ENCODE data around the gene PFKM.
A peak's percentile ranks its signal among the peaks of the same experiment; 100 is the strongest.

Gene PFKM

DNA sequence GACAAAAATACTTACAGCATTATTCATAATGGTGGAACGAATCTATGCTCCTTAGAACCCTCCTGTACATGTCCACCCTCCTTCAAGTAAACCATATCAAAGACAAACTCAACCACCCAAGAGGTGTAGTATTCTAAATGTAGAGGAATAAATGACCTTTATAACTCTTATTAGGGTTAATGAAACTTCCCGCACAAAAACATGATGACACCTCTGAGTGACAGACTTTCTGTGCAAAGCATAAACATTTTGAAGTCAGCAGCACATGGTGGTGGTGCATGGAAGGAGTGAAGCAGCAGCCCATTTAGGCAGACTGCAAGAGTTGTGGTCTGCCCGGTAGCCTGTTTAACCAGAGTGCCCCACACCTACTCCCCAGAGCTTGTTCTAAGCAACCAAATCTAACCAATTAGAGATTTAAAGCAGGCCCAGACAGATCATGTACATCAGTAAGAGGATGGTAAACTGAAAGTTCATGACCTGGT lies 38.8 kb downstream of the PFKM start:
- DNase-seq = no peak

DNA sequence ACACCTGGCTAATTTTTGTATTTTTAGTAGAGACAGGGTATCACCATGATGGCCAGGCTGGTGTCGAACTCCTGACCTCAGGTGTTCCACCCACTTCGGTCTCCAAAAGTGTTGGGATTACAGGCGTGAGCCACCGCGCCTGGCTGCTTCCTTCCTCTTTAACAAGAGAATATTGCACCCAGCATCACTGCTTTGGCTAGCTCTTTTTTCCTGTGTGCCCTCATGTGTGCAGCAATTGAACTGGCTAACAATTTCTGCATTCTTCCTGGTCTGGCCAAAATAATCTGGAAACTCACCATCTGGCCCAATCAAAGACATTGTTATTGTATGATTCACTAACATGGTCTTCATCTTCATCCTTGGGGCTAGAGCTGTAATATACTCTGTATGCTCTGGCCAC lies 40.9 kb downstream of the PFKM start:
- no peak for DNase-seq

GRCh38 chr12:48160807-48161206 lies 41.6 kb downstream of the PFKM start:
- no peak for DNase-seq

DNA sequence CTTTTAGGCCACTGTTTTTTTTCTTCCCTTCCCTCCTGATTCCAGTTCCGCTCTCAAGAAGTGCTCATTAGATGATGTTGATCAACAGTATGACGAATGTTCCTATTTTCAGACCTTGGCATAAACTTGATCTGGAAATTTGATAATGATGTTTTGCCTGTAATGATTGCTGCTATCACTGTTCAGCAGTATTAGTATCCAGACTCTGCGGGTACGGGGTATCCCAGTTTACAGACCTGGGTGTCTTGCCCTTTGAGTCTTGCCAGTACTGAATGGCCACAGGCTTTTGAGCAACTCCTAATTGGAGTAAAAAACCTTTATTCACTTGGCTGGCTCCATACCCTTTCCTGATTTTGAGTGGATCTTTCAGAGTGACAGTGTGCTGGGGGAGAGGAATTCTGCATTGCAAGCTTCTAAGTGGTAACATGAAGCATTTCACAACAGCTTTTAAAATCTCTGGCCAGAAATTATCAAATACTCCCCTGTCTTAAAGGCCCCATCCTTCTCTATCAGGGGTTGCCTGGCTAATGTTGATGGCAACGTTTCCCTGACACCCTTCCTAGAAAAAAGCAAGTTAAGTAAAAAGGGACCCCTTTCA lies 44.1 kb downstream of the PFKM start:
- no peak for DNase-seq

GRCh38 chr12:48164451-48164850 lies 45.3 kb downstream of the PFKM start:
- no peak for DNase-seq

GRCh38 chr12:48165089-48165981 lies 46.2 kb downstream of the PFKM start:
- peak; percentile 37 for DNase-seq

DNA sequence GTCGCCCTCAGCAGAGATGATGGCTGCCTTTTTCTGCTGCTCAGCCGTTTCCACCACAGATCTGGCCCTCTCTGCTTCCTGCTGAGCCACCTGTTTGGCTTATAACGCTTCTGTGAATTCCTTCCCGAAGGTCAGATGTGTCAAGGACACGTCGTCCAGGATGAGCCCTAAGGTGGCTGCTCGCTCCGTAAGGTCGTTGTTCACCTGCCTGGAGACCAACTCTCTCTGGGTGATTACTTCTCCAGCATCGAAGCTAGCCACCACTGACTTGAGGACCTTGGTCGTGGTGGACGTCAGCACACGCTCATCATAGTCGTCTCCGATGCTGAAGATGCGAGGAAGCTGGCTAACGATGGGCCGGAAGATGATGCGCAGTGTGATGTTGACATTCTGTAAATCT lies 49.8 kb downstream of the PFKM start:
- no peak for DNase-seq

GRCh38 chr12:48175613-48176416 lies 56.7 kb downstream of the PFKM start:
- DNase-seq = no peak

GRCh38 chr12:48176417-48176751 lies 57.2 kb downstream of the PFKM start:
- no peak for DNase-seq

DNA sequence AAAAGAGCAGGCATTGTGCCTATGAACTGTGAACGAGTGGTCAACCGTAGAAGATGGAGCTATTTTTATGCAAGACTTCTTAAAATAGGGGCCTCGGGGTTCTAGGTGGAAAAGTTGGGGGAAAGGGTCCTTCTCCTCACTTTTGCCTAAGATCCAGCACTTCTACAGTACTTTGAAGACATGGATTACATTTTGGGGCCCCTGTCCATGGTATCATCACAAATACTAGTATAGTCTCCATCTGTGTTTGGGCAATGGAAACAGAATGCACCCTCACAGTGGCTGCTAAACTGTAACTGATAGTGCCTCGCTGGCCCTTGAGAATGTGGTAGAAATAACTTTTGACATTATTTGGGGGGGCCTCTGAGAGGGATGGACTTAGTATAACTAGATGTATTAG lies 58.8 kb downstream of the PFKM start:
- DNase-seq = no peak

DNA sequence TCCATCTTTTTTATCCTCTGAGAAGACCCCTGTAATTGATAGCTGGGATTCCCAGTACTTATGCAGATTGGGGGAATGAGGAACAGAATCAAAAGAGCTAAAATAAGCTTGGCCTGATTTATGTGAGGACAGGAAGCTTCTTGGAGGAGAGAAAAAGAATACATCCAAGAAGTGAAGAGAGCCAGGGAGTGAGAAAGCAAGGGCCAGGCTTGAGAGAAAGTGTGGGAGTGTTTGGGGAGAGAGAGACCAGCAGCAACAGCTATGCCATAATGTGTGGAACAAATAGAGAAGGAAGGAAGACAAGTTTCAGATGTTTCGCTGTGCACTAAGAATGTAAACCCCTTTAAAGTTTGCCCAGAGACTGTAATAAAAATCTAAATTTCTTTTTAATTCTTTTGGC lies 60.3 kb downstream of the PFKM start:
- DNase-seq = no peak

DNA sequence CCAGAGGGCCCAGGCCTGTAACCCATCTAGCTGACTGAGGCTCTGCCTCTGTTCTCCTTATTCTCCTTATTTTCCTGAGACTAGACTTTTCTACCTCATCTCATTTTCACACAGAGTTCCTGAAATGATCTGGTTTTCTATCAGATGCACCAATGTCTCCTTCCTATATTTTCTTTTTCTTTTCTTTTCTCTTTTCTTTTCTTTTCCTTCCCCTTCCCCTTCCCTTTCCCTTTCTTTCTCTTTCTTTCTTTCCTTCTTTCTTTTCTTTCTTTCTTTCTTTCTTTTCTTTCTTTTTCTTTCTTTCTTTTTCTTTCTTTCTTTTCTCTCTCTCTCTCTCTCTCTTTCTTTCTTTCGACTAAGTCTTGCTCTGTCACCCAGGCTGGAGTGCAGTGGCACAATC lies 61.3 kb downstream of the PFKM start:
- DNase-seq = no peak

DNA sequence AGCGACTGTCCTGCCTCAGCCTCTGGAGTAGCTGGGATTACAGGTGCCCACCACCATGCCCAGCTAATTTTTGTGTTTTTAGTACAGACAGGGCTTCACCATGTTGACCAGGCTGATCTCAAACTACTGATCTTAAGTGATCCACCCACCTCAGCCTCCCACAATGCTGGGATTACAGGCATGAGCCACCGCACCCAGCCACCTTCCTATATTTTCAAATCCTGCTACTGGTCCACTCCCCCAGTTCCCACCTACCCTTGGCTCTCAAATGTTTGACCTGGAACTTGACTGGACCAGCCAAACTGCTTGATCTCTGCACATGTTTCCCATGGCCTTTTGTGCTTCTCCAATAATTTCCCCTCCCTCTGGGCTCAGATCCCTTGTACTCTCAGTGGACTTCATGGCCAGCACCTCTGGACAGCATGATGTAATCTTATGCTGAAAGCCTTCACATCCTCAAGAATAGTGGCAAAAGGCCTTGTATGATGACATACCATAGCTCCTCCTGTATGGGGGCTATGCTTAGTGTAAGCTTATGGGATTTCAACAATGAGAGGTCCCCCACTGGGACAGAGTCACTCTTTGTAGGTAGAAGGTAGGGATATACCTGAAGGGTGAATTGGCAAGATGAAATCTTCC lies 61.8 kb downstream of the PFKM start:
- DNase-seq = no peak

- no peak for DNase-seq
Measured at GRCh38 chr12:48182631-48183030, 63.5 kb downstream of the PFKM start.

GRCh38 chr12:48183091-48183875 lies 64.1 kb downstream of the PFKM start, which contains the start of gene CCDC184:
TSS of gene CCDC184 (plus strand) at chr12:48183644. CDS start at chr12:48184123, 479 bp downstream.
- DNase-seq = peak; percentile 66

DNA sequence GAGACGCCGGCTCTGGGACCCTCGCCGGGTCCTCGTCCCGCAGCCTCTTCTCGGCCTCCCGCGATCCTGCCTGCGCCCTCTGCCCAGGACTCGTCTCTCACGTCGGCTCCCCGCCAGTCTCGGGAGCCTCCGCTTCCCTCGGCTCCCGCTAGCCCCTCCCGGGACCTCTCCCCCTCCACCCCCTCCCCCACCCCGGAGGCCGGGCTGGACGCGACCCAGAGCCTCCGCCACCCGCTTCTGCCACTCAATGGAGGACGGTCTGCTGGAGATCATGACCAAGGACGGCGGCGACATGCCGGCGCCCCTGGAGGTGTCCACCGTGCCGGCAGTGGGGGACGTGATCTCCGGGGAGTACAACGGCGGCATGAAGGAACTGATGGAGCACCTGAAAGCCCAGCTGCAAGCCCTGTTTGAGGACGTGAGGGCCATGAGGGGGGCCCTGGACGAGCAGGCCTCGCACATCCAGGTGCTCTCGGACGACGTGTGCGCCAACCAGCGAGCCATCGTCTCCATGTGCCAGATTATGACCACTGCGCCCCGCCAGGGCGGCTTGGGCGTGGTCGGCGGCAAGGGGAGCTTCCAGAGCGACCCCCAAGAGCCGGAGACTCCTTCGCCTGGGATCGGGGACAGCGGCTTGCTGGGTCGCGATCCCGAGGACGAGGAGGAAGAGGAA lies 64.8 kb downstream of the PFKM start:
- DNase-seq = peak; percentile 9

DNA sequence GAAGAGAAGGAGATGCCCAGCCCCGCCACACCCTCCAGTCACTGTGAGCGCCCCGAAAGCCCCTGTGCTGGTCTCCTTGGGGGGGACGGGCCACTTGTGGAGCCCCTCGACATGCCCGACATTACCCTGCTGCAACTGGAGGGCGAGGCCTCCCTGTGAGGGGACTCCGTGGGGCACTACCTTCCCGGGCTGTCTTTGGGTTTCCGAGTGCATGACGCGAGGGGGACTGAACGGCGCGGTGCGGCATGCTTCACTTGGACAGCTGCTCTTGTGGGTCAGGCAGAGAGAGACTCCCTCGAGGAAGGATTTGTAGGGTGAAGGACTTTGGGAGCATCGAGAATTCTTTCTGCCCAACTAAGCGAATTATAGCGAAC lies 65.4 kb downstream of the PFKM start:
- DNase-seq = no peak

DNA sequence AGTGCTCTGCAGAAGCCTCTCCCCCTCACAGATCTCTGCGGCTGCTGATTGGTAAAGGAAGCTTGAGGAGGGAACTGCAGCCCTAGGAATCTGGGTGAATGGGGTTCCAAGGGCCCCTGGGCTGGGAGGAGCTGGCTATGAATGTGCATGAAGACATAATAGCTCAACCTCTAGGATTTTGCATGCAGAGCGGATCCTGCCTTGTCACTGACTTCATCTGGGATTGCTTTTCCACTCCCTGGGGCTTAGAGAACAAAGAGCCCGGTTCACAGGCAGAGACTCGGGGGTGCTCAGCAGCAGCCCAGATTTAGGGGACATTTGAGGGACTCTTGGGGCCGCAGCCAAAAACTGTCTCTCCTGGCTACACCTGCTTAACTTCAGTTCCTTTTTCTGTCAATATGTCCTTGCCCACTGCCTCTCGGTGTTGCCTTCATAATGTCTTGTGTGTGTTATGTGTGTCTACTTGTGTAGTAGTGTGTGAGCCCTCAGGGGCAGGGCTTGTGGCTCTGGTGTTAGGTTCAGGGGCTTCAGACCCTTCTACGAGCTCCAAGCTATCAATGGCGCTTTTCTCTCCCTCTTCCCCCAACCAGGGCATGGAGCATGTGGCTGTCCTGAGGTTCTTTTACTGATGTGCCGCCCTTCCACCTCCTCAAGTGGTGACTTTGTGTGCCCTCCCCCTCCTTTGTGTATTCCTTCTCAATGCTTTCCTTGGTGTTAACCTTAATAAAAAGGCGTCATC lies 66.2 kb downstream of the PFKM start:
- peak; percentile 4 for DNase-seq

DNA sequence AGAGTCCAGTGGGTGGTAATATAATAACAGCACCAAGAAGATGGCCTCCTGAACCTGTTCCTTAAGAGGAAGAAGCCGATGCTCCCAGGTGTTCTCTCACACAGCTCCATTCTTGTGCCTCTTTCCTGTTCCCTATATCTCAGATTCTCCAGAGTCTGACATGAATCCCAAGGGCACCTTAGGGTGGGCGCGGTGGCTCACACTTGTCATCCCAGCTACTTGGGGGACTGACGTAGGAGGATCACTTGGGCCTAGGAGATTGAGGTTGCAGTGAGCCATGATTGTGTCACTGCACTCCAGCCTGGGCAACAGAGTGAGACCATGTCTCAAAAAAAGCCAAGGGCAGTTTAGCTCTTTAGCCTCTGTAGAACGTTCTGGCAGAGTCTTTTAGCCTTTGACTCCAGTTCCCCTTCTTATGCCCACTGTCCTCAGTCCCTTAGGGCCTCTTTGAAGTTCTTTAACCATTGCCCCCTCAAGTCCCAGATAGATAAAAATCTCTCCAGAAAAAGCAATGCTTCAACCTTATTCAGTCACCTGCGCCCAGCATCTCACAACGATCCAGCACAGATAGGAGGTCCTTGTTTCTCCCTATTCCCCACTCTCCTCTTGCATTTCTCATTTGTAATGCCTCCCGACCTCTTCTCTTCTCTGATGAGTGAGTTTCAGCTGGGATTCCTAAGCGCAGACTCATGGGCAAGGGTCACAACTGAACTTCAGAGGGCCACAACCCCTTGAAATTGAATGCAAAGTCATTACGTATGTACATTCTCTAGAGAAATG lies 68.9 kb downstream of the PFKM start:
- no peak for DNase-seq
